Activated gamma-delta T cell treated with anti-CD3 and anti-CD28 coated beads, Interleukin-2, amount 50 U/mL, for 16 hours (primary cell): Measurements from ENCODE around the gene CHRNA4.

Source experiments
- DNase-seq: peaks from one replicate; pipeline ENCODE4 v3.0.0-alpha.2; 2020; ENCODE audit warnings: low read depth

CHRNA4 gene

GRCh38 chr20:63377256-63377941 lies 16.2 kb upstream of the CHRNA4 start:
- DNase-seq, result no peak

GRCh38 chr20:63376283-63377250 lies 15.4 kb upstream of the CHRNA4 start:
- DNase-seq, result no peak

GRCh38 chr20:63375438-63375837 lies 14.3 kb upstream of the CHRNA4 start:
- DNase-seq, result no peak

- no peak for DNase-seq
Measured at GRCh38 chr20:63374504-63374903, 13.4 kb upstream of the CHRNA4 start.

- no peak for DNase-seq
Measured at GRCh38 chr20:63373996-63374395, 12.8 kb upstream of the CHRNA4 start.

GRCh38 chr20:63372971-63373885 lies 12.1 kb upstream of the CHRNA4 start:
- no peak for DNase-seq

- DNase-seq, result no peak
Measured at GRCh38 chr20:63371291-63371865, 10.2 kb upstream of the CHRNA4 start.

GRCh38 chr20:63370618-63371187 lies 9.6 kb upstream of the CHRNA4 start:
- no peak for DNase-seq

GRCh38 chr20:63369724-63370617 lies 8.8 kb upstream of the CHRNA4 start:
- DNase-seq, result no peak

GRCh38 chr20:63369024-63369530 lies 7.9 kb upstream of the CHRNA4 start:
- DNase-seq, result no peak

- DNase-seq, result no peak
Measured at GRCh38 chr20:63368151-63368550, 7.0 kb upstream of the CHRNA4 start.

- no peak for DNase-seq
Measured at GRCh38 chr20:63367446-63368055, 6.4 kb upstream of the CHRNA4 start.

GRCh38 chr20:63366390-63367365 lies 5.5 kb upstream of the CHRNA4 start:
- no peak for DNase-seq

GRCh38 chr20:63365601-63366389 lies 4.6 kb upstream of the CHRNA4 start:
- DNase-seq, result no peak

GRCh38 chr20:63364801-63365585 lies 3.8 kb upstream of the CHRNA4 start:
- no peak for DNase-seq

GRCh38 chr20:63363981-63364561 lies 2.9 kb upstream of the CHRNA4 start:
- no peak for DNase-seq
